GM19395 (cell line): ENCODE measurements around the gene CASP10.
"Not testable (repeated sequence)": the region's sequence is repeated elsewhere in the genome, so short reads cannot be mapped to it uniquely, and the experiment has no call there.

Experiments used
- ATAC-seq: cut with Tn5 transposase; IDR thresholded peaks from one replicate; pipeline ENCODE4 v1.9.1; 2021; ENCODE audit warnings: mild to moderate bottlenecking, moderate library complexity; ENCODE audit not compliant: unreplicated experiment

The CASP10 gene

GRCh38 chr2:201231781-201232466, 49.0 kb downstream of the CASP10 start:
- peak; percentile 52 for ATAC-seq

GRCh38 chr2:201232467-201232815, 49.5 kb downstream of the CASP10 start:
- ATAC-seq = no peak

- ATAC-seq = peak; percentile 92
Observed at GRCh38 chr2:201233192-201233811, 50.4 kb downstream of the CASP10 start.

GRCh38 chr2:201233812-201234662, 51.1 kb downstream of the CASP10 start:
- ATAC-seq = peak; percentile 31

- no peak for ATAC-seq
Observed at GRCh38 chr2:201234663-201235135, 51.8 kb downstream of the CASP10 start.

- no peak for ATAC-seq
Observed at GRCh38 chr2:201235860-201236811, 53.2 kb downstream of the CASP10 start.

- no peak for ATAC-seq
Observed at GRCh38 chr2:201237486-201238123, 54.7 kb downstream of the CASP10 start.

- ATAC-seq = not testable (repeated sequence)
Observed at GRCh38 chr2:201239167-201239935, 56.4 kb downstream of the CASP10 start.

- ATAC-seq = no peak
Observed at GRCh38 chr2:201242571-201243277, 59.8 kb downstream of the CASP10 start.

- no peak for ATAC-seq
Observed at GRCh38 chr2:201244829-201245228, 61.9 kb downstream of the CASP10 start.

GRCh38 chr2:201246280-201246679, 63.3 kb downstream of the CASP10 start:
- ATAC-seq = no peak

GRCh38 chr2:201248288-201248844, 65.4 kb downstream of the CASP10 start:
- ATAC-seq = no peak

- ATAC-seq = no peak
Observed at GRCh38 chr2:201249889-201250288, 66.9 kb downstream of the CASP10 start.

GRCh38 chr2:201250741-201251140, 67.8 kb downstream of the CASP10 start:
- no peak for ATAC-seq

GRCh38 chr2:201254081-201254730, 71.3 kb downstream of the CASP10 start:
- no peak for ATAC-seq

- no peak for ATAC-seq
Observed at GRCh38 chr2:201255408-201256033, 72.6 kb downstream of the CASP10 start.

- no peak for ATAC-seq
Observed at GRCh38 chr2:201256082-201256481, 73.1 kb downstream of the CASP10 start.
